HG02798 (cell line): ENCODE data around the gene GDE1.
"Not testable (repeated sequence)": the region's sequence is repeated elsewhere in the genome, so short reads cannot be mapped to it uniquely, and the experiment has no call there.

ENCODE experiments used
- ATAC-seq: cut with Tn5 transposase; IDR thresholded peaks from one replicate; pipeline ENCODE4 v1.9.1; 2021; ENCODE audit warnings: mild to moderate bottlenecking; ENCODE audit not compliant: unreplicated experiment, poor library complexity

The GDE1 gene

DNA sequence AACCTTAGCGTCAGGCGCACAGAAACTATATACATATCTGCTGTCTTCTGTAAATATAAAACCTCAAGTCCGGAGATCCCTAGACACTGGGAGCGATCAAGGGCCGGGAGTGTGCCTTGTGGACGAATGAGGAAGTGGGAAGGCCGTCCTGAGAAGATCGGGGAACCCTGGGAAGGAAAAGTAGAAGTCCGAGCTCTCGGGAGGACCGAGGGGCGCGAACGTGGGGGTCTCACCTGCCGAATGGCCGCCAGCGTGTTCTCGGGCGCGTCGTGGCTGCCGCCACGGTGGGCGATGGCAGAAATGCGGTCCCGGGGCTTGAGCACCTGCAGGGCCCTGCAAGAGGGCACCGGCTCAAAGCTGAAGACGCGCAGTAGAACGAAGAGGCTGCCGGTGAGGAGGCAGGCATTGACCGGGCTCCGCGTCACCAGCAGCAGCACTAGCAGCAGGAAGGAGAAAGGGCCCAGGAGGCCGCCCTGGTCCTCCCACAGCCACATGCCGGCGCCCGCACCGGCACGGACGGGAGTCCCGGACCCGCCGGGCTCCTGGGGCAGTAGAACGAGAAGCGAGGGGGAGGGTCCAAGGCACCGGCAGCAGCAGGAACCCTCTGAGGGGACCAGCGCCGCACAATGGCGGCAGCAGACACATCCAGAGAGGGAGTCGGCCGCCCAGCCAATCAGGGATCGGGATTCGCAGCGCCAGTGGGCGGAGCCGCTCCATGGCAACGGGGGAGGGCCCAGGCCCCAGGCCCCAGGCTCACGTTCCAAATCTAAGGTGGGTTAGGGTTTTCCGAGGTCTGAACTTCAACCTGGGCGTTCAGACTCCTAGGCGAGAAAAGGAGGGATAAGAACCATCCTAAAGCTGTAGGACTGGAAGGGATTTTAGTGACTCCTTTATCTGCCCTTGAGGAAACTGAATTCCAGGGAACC, at the start of gene GDE1:
Gene GDE1, minus strand, starts transcription at position 628 of the 926 bp plus-strand sequence. Its CDS starts 134 bp downstream, at position 494.
- ATAC-seq: peak; percentile 83

DNA sequence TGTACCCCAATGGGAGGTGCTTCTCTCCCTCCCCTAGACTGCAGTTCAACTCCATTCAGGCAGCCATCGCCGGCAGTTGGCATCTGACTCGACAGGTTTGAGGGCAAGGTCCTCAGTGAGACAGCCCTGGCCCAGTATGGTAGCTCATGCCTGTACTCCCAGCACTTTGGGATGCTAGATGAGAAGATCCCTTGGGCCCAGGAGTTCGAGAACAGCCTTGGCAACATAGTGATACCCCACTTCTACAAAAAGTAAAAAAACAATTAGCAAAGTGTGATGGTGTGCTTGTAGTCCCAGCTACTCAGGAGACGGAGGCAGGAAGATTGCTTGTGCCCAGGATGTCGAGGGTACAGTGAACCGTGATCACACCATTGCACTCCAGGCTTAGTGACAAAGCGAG, 45.7 kb upstream of the GDE1 start:
- no peak for ATAC-seq

DNA sequence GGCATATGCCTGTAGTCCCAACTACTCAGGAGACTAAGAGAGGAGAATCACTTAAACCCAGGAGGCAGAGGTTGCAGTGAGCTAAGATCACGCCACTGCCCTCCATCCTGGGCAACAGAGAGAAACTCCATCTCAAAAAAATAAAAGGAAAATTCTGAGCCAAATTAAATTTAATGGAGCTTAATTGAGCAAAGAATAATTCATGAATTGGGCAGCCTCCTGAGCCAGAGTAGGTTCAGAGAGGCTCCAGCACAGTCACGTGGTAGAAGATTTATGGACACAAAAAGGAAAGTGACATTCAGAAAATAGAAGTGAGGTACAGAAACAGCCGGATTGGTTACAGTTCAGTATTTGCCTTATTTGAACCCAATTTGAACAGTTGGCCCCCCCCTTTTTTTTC, 44.5 kb upstream of the GDE1 start:
- ATAC-seq: no peak

GRCh38 chr16:19563377-19563776, 41.5 kb upstream of the GDE1 start:
- no peak for ATAC-seq

- ATAC-seq: no peak
Measured at GRCh38 chr16:19560078-19560477, 38.2 kb upstream of the GDE1 start.

DNA sequence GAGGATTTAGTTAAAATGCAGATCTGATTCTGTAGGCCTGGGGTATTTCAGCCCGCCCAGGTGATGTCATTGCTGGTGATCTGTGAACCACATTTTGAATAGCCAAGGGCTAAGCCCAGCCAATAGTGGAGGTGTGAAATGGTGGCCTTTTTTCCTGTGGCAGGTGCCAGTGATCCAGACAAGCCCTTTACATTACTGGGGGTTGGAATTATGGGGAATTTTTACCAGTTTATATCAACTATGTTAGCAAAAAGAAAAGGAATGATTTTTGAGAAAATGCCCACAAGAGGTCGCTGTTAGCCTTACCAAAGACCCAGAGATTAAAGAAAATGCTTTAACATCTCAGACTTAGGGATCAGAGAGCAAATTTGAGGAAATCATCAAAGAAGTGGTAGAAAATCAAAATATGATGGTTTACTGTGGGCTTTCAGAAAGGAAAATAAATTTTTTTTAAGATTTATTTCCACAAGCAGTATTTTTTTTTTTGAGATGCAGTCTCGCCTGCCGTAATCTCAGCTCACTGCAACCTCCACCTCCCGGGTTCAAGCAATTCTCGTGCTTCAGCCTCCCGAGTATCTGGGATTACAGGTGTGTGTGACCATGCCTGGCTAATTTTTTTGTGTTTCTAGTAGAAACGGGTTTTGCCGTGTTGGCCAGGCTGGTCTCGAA, 37.5 kb upstream of the GDE1 start:
- no peak for ATAC-seq

- no peak for ATAC-seq
Measured at GRCh38 chr16:19555938-19556771, 34.3 kb upstream of the GDE1 start.

- peak; percentile 98 for ATAC-seq
Measured at GRCh38 chr16:19555186-19555937, 33.5 kb upstream of the GDE1 start, which contains the start of gene VPS35L. TSS of gene VPS35L (plus strand) at chr16:19555703. CDS start at chr16:19555730, 27 bp downstream.

DNA sequence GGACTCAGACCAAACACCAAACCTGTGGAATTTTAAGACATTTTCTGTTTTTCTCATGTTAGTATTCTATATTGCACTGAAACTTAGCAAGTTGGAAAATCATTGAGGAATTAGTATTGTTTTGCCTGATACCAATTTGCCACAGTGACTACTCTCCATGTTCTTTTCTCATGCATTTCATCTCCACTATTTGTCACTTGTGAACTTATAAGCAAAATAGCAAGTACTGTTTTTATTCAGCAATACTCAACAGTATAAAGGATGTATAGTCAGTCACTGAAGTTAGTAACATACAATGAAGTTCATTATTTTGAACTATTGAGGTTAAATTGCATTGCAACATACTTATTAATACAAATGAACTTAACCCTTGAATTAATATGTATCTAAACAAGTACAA, 27.8 kb upstream of the GDE1 start:
- ATAC-seq: no peak

DNA sequence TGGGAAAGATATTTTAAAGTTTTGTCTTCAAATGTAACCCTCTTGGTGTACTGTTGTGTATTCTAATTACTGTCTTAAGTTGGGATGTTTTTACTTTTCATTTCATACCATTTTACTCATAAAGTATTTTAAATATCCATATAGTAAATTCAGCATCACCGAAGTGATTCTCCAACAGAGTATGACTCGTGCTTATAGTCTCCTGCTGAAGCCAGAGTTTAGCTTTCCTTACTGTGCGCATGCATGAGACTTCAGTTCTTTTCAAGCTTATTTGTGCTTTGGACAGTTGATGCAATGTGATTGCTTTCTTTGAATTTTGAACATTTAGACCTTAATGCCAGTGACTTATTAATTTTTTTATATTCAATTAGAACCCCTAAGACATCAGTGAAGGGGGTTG, 26.2 kb upstream of the GDE1 start:
- ATAC-seq: no peak

DNA sequence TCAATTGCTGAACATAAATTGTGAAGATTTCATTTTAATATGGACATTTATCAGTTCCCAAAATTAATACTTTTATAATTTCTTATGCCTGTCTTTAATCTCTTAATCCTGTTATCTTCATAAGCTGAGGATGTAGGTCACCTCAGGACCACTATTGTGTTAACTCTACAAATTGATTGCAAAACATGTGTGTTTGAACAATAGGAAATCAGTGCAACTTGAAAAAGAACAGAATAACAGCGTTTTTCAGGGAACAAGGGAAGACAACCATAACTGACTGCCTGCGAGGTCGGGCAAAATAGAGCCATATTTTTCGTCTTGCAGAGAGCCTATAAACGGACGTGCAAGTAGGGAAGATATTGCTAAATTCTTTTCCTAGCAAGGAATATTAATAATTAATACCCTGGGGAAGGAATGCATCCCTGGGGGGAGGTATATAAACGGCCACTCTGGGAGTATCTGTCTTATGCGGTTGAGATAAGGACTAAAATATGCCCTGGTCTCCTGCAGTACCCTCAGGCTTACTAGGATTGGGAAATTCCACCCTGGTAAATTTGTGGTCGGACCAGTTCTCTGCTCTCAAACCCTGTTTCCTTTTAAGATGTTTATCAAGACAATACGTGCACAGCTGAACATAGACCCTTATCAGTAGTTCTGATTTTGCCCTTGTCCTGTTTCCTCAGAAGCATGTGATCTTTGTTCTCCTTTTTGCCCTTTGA, 21.5 kb upstream of the GDE1 start:
- ATAC-seq: not testable (repeated sequence)

DNA sequence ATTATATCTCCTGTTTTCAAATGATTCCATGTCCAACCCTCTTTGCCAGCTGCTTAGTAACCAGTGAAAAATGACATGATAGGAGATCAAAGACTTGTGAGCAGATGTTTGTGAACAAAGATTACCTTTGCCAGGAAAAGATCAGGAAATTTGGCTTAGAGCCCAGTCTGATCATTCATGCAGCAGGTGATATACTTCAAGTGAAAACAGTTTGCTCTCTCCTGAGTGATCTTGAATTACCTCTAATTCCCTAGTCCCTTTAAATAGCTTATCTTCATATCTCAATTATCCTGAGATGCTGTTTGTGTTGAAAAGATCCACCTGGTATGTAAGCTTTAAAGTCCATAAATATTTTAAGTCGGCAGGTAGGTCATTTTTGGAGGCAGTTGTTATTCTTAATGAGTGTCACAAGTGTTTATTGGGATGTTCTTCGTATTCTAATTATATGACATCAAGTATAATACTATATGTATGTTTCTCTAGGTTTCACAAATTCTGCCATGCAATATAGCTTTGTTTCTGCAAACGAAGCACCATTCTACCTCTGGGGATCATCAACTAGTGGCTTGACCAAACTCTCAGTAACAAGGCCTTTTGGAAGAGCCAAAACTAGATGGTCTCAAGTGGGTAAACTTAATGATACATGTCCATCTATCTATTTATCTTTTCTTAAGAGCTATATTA, 20.4 kb upstream of the GDE1 start:
- no peak for ATAC-seq

DNA sequence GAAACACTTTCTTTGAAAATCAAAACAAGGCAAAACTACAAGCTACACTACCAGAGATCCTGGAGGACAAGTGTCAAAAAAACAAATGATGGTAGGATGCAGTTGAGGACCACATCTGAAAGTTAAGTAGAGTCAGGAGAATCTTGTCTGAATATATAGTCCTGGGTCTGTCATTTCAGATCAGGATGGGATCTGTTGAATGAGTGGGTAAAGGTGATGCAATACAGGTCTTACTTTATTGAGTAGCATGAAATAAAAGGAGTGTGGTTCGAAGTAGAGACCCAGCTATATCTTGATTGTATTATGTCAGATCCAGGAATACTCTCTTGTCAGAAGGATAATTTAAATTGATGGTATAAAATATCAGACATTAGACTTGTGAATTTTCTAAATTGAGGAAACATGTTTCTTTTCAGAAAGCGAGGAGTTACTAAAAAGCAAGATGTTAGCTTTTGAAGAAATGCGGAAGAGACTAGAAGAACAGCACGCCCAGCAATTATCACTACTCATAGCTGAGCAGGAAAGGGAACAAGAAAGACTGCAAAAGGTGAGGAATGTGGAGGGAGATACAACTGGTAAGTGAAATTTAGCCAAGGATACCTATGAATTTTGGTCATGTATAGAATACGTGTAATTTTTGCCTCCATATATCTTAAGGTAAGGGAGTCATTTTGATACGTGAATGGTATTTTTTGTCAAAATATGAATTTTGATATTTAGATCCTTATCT, 18.5 kb upstream of the GDE1 start:
- no peak for ATAC-seq

DNA sequence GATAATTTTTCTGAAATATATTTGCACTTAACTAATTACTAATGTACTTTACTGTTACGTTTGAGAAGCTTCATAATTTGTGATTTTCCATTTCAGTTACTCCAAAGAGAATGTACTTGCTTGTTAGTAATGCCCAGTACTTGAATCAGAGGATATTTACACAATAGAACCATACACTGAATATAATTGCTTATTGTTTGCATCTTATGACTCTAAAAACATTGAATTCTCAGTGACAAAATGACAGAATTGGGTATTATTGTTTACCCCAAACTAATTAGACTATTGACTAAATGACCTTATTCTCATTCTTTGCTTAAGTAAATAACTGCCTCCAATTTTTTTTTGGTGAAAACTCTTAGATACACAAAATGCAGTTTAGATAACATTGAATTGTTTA, 10.7 kb upstream of the GDE1 start:
- ATAC-seq: no peak

GRCh38 chr16:19528666-19529065, 6.8 kb upstream of the GDE1 start:
- ATAC-seq: no peak

GRCh38 chr16:19527161-19527560, 5.3 kb upstream of the GDE1 start:
- ATAC-seq: no peak

- ATAC-seq: no peak
Measured at GRCh38 chr16:19525385-19525723, 3.5 kb upstream of the GDE1 start.
